A549 (cell line): ENCODE measurements around the gene RAD51B. TPM values are rescaled to one million over a fixed set of nuclear protein-coding genes. Genes with fewer than 3 reads are reported as not detected.

Source experiments
- ATAC-seq, 2 experiments: fragments of 200-7000 bp in 1 of 2; fragments of >200 bp in 1 of 2; cut with Nextera tagmentation in 1 of 2; cut with Tn5 transposase in 1 of 2; 3 replicates each; pipeline versions ENCODE4 v1.8.0 to v1.9.1; 2018 to 2020; ENCODE audit warnings: mild to moderate bottlenecking in 1 of 2, moderate library complexity in 1 of 2
- CTCF ChIA-PET: fragments of 300-600 bp; sonication (Branson Sonifier 250); formaldehyde crosslinking; extraction: SDS; loops from one replicate; lab custom pipeline; 2021; ENCODE audit warnings: antibody characterized with exemption, inconsistent platforms; lab: Yijun Ruan, JAX
- POLR2A ChIA-PET: fragments of 350-600 bp; formaldehyde crosslinking; extraction: SDS; loops from one replicate; lab custom pipeline; 2021; ENCODE audit warnings: antibody characterized with exemption, inconsistent platforms; lab: Yijun Ruan, JAX
- DNase-seq, 2 experiments: peaks; one replicate each; pipeline versions ENCODE4 v3.0.0 to v3.0.0-alpha.2; 2011 to 2016; ENCODE audit warnings: low read depth in 1 of 2, low spot score in 1 of 2
- FAIRE-seq: peaks from 2 replicates; lab custom pipeline; 2011; peaks lifted over from hg19 to GRCh38; lab: Jason Lieb, UNC
- H3K27ac ChIP-seq, 2 experiments: fragments of >200 bp; sonication (Bioruptor Twin); formaldehyde crosslinking; 3 replicates each; pipeline ENCODE4 v1.5.1; 2016 to 2017
- H3K4me1 ChIP-seq: fragments of >200 bp; sonication (Bioruptor Twin); formaldehyde crosslinking; 3 replicates; pipeline ENCODE4 v1.6.1; 2016
- H3K4me2 ChIP-seq: fragments of >200 bp; sonication (Bioruptor Twin); formaldehyde crosslinking; 3 replicates; pipeline ENCODE4 v1.6.1; 2016
- H3K4me3 ChIP-seq: fragments of >200 bp; sonication (Bioruptor Twin); formaldehyde crosslinking; 3 replicates; pipeline ENCODE4 v1.5.1; 2016
- H3K9me3 ChIP-seq: fragments of >200 bp; sonication (Bioruptor Twin); formaldehyde crosslinking; 3 replicates; pipeline ENCODE4 v1.6.1; 2016
- BCL3 ChIP-seq: fragments of >200 bp; sonication (Bioruptor Twin); formaldehyde crosslinking; IDR thresholded peaks from 3 replicates; pipeline ENCODE4 v1.6.1; 2016
- CBX8 ChIP-seq: fragments of 200-600 bp; sonication (generic); IDR thresholded peaks from 2 replicates; pipeline ENCODE4 v1.6.1; 2016
- CEBPB ChIP-seq, 2 experiments: fragments of >200 bp in 1 of 2; sonication (Bioruptor Twin) in 1 of 2; formaldehyde crosslinking in 1 of 2; IDR thresholded peaks; 2 replicates each; pipeline ENCODE4 v1.6.1; 2012 to 2016
- CHD2 ChIP-seq: fragments of 150-350 bp; IDR thresholded peaks from 2 replicates; pipeline ENCODE4 v1.6.1; 2014; ENCODE audit warnings: low read length; ENCODE audit not compliant: partially characterized antibody
- CTCF ChIP-seq: fragments of >200 bp; sonication (Bioruptor Twin); formaldehyde crosslinking; IDR thresholded peaks from 3 replicates; pipeline ENCODE4 v1.5.1; 2016
- EHMT2 ChIP-seq: fragments of 200-600 bp; sonication (generic); IDR thresholded peaks from 2 replicates; pipeline ENCODE4 v1.6.1; 2016; ENCODE audit warnings: antibody characterized with exemption, low read depth, mild to moderate bottlenecking, moderate library complexity
- ELK1 ChIP-seq: fragments of 150-350 bp; IDR thresholded peaks from 2 replicates; pipeline ENCODE4 v1.6.1; 2014; ENCODE audit warnings: low read depth, mild to moderate bottlenecking, low read length
- EP300 ChIP-seq, 2 experiments: fragments of >200 bp; sonication (Bioruptor Twin); formaldehyde crosslinking; IDR thresholded peaks; 2 replicates in 1 of 2; 3 replicates in 1 of 2; pipeline ENCODE4 v1.6.1; 2016 to 2017
- FOSL2 ChIP-seq, 2 experiments: fragments of 450-650 bp in 1 of 2; fragments of >200 bp in 1 of 2; sonication (Bioruptor Twin) in 1 of 2; formaldehyde crosslinking; IDR thresholded peaks; 2 replicates each; pipeline versions ENCODE4 v1.5.0 to v1.6.1; 2016 to 2020; ENCODE audit warnings: mild to moderate bottlenecking in 1 of 2, moderate library complexity in 1 of 2
- HES2 ChIP-seq: fragments of >200 bp; sonication (Bioruptor Twin); formaldehyde crosslinking; IDR thresholded peaks from 2 replicates; pipeline ENCODE4 v1.6.1; 2016
- HOXB13 ChIP-seq: fragments of 250-450 bp; sonication (Bioruptor Pico); IDR thresholded peaks from 2 replicates; pipeline ENCODE4 v1.5.0; 2020; ENCODE audit warnings: low read depth, mild to moderate bottlenecking, moderate library complexity
- MAX ChIP-seq: IDR thresholded peaks from 2 replicates; pipeline ENCODE4 v1.6.1; 2012
- MAZ ChIP-seq: fragments of 150-350 bp; IDR thresholded peaks from 2 replicates; pipeline ENCODE4 v1.6.1; 2014; ENCODE audit warnings: antibody characterized with exemption, low read depth, low read length, borderline replicate concordance
- NFE2L2 ChIP-seq: fragments of 150-350 bp; conservative IDR thresholded peaks from 2 replicates; pipeline ENCODE4 v1.6.1; 2014; ENCODE audit warnings: low read length
- PHF8 ChIP-seq: fragments of 200-600 bp; sonication (generic); IDR thresholded peaks from 2 replicates; pipeline ENCODE4 v1.6.1; 2016; ENCODE audit warnings: low read depth, mild to moderate bottlenecking, antibody characterized with exemption, moderate library complexity, borderline replicate concordance
- RCOR1 ChIP-seq: fragments of 150-350 bp; IDR thresholded peaks from 2 replicates; pipeline ENCODE4 v1.6.1; 2014; ENCODE audit warnings: antibody characterized with exemption, low read length, low read depth
- REST ChIP-seq: fragments of 200-600 bp; sonication (generic); IDR thresholded peaks from 2 replicates; pipeline ENCODE4 v1.6.1; 2016; ENCODE audit warnings: antibody characterized with exemption, mild to moderate bottlenecking, moderate library complexity
- RNF2 ChIP-seq: fragments of 200-600 bp; sonication (generic); IDR thresholded peaks from 2 replicates; pipeline ENCODE4 v1.6.1; 2016; ENCODE audit warnings: low read depth, mild to moderate bottlenecking, antibody characterized with exemption, moderate library complexity, borderline replicate concordance
- SREBF2 ChIP-seq: fragments of 450-650 bp; IDR thresholded peaks from 2 replicates; pipeline ENCODE4 v1.6.1; 2014; ENCODE audit warnings: mild to moderate bottlenecking, moderate library complexity
- TP53 ChIP-seq: fragments of 250-450 bp; sonication (Bioruptor Pico); IDR thresholded peaks from 2 replicates; pipeline ENCODE4 v1.5.0; 2021; ENCODE audit warnings: mild to moderate bottlenecking, moderate library complexity
- ZFP36 ChIP-seq: fragments of 450-650 bp; IDR thresholded peaks from 2 replicates; pipeline ENCODE4 v1.6.1; 2014; ENCODE audit warnings: borderline replicate concordance; ENCODE audit not compliant: partially characterized antibody
- WGBS: methylation state at CpG from one replicate; pipeline ENCODE4 v1.1.6; 2017; ENCODE audit errors: missing lambda C conversion rate; 5-methylcytosine and 5-hydroxymethylcytosine counted together
- polyA plus RNA-seq, 4 experiments: library from polyadenylated mRNA; depleted of rRNA in 3 of 4; stranded (reverse); fragments of >200 nt; fragmentation: RNase III in 1 of 4; extraction: RNeasy Plus Mini Kit Qiagen cat#74134 plus additional on column Dnase treatment in 1 of 4; gene quantifications; 2 replicates in 3 of 4; 3 replicates in 1 of 4; pipeline ENCODE4 v1.2.3, GENCODE V29; 2011 to 2017

Gene RAD51B
- polyA plus RNA-seq, 2 of the 4 experiments (the other 2 are of a cell fraction) = 7.2 to 10.8 TPM

- TF ChIP-seq REST = no peak
- no peak for TF ChIP-seq RNF2
- TF ChIP-seq MAX = no peak; the same call in 1 of the 2 replicates
- TF ChIP-seq RCOR1 = no peak
- no peak for TF ChIP-seq CHD2
- TF ChIP-seq SREBF2 = no peak
- no peak for TF ChIP-seq CBX8
- TF ChIP-seq HOXB13 = peak; percentile 73; the same call in 1 of the 2 replicates
- no peak for TF ChIP-seq EHMT2
- TF ChIP-seq CEBPB (IDR thresholded peaks at IDR 0.05) = peak in 1 of 2 experiments; percentile 84; a peak in 3 of 4 replicates
- no peak for TF ChIP-seq PHF8
- TF ChIP-seq MAZ = no peak
- no peak for TF ChIP-seq FOSL2 (IDR thresholded peaks at IDR 0.05)
- TF ChIP-seq FOSL2 (CRISPR knock-in tag; IDR thresholded peaks at IDR 0.05) = peak; percentile 72
- TF ChIP-seq TP53 = no peak
- no peak for TF ChIP-seq ZFP36
- no peak for TF ChIP-seq EP300 (IDR thresholded peaks at IDR 0.05)
Observed at GRCh38 chr14:68230950-68231717, 411.6 kb downstream of the RAD51B start (continued).

- 0 out of 4 replicates have a peak, but pooled peaks of 1 of the 2 experiments have one; percentile 10 for TF ChIP-seq CEBPB (IDR thresholded peaks at IDR 0.05)
- no peak for TF ChIP-seq FOSL2 (IDR thresholded peaks at IDR 0.05)
- TF ChIP-seq FOSL2 (CRISPR knock-in tag; IDR thresholded peaks at IDR 0.05) = peak; percentile 38
- TF ChIP-seq HOXB13 = no peak
- TF ChIP-seq, all 56 proteins: peak for 2
- Histone ChIP-seq H3K4me3 (no peak overlapping the region), H3K27ac (peak overlapping the region; percentile 95 to 96), H3K4me2 (peak overlapping the region; percentile 81), H3K4me1 (peaks cover 56% of the 10 kb centered on the region), H3K9me3 (peaks cover 30% of the 10 kb centered on the region)
- ATAC-seq (peak in 1 of 2 experiments; percentile 8; a peak in 1 of 6 replicates), DNase-seq (peak in 1 of 2 experiments; percentile 39), FAIRE-seq (peak; percentile 39)
- ChIA-PET POLR2A (interaction anchor here (1.1 to 1.7 kb wide), 8 partner anchors 40 to 563 kb away, joined by 4 to 28 read pairs (median 6); partner anchors contain the start of gene ZFP36L1), CTCF (interaction anchor here (1.0 to 2.0 kb wide), 6 partner anchors 16 to 593 kb away, joined by 3 to 8 read pairs (median 4); no protein-coding TSS in a partner anchor)
- 0% methylated on average over 1 of the region's 1 CpG for WGBS
Observed at GRCh38 chr14:68231898-68232297, 412.3 kb downstream of the RAD51B start.

GRCh38 chr14:68232300-68233055 is 412.9 kb downstream of the RAD51B start:
- H3K9me3 ChIP-seq = peaks cover 25% of the 10 kb centered on the region
- peak; percentile 96 for ATAC-seq
- no peak overlapping the region for H3K4me3 ChIP-seq
- peak; percentile 77 to 98 for DNase-seq
- H3K27ac ChIP-seq = peak overlapping the region; percentile 95 to 96
- H3K4me1 ChIP-seq = peaks cover 62% of the 10 kb centered on the region
- WGBS = 0% methylated on average over 2 of the region's 2 CpGs
- CTCF ChIA-PET = interaction anchor here (0.9 to 2.0 kb wide), 12 partner anchors 10 to 593 kb away, joined by 3 to 8 read pairs (median 4); no protein-coding TSS in a partner anchor
- peak overlapping the region; percentile 81 for H3K4me2 ChIP-seq
- POLR2A ChIA-PET = interaction anchor here (0.6 to 1.7 kb wide), 19 partner anchors 18 to 562 kb away, joined by 3 to 28 read pairs (median 4); partner anchors contain the start of gene ZFP36L1
- FAIRE-seq = peak; percentile 100
- peak; percentile 61; the same call in 2 of the 3 replicates for TF ChIP-seq BCL3
- no peak for TF ChIP-seq ELK1
- no peak for TF ChIP-seq CTCF
- no peak for TF ChIP-seq MAZ
- TF ChIP-seq NFE2L2 = peak; percentile 82
- TF ChIP-seq ZFP36 = no peak
- TF ChIP-seq CBX8 = no peak
- no peak for TF ChIP-seq RCOR1
- no peak for TF ChIP-seq HES2
